ENCODE results near the gene PRAF2.

Gene PRAF2

DNA sequence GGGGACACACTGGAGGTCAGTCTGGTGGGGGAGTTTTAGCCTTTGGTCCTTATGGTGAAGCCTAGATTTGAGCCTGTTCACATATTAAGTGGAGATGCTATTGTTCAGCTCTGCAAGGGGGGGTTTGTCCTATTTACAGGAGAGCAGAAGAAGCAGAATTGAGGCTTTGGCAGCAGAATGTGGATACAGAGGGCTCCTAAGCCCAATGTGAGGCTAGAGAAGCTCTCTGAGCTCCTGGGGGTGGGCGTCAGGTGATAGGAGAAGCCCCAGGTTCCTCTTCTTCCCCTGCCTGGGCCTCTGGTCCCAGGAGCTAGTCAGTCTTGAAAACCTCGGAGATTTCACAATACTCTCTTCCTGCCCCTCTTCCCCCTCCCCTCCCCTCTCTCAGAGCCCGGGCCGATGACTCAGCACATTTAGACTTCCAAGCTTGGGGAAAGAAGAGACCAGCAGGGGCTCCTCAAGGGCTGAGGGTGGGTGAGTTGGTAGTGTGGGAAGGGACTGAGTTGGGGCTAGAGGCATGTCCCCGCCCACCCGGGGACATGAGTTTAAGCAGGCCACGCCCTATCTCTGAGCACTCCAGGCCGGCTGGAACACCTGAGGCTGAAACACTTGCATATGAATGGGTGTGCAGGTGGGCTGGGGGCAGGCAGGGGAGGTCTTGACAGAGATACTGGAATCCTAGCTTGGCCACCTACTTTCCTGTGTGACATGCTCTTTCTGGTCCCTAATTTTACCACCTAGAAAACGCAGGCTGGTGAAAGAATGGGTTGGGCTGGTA is 34.0 kb downstream of the PRAF2 start:
- H3K4me3 ChIP-seq (ENCODE audit: low read depth, low read length), result peak overlapping the region; percentile 0
- TF ChIP-seq, protein P1, sequence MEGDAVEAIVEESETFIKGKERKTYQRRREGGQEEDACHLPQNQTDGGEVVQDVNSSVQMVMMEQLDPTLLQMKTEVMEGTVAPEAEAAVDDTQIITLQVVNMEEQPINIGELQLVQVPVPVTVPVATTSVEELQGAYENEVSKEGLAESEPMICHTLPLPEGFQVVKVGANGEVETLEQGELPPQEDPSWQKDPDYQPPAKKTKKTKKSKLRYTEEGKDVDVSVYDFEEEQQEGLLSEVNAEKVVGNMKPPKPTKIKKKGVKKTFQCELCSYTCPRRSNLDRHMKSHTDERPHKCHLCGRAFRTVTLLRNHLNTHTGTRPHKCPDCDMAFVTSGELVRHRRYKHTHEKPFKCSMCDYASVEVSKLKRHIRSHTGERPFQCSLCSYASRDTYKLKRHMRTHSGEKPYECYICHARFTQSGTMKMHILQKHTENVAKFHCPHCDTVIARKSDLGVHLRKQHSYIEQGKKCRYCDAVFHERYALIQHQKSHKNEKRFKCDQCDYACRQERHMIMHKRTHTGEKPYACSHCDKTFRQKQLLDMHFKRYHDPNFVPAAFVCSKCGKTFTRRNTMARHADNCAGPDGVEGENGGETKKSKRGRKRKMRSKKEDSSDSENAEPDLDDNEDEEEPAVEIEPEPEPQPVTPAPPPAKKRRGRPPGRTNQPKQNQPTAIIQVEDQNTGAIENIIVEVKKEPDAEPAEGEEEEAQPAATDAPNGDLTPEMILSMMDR (IDR thresholded peaks at IDR 0.05; ENCODE audit: borderline replicate concordance, insufficient read depth, low read depth, low read length), result no peak

DNA sequence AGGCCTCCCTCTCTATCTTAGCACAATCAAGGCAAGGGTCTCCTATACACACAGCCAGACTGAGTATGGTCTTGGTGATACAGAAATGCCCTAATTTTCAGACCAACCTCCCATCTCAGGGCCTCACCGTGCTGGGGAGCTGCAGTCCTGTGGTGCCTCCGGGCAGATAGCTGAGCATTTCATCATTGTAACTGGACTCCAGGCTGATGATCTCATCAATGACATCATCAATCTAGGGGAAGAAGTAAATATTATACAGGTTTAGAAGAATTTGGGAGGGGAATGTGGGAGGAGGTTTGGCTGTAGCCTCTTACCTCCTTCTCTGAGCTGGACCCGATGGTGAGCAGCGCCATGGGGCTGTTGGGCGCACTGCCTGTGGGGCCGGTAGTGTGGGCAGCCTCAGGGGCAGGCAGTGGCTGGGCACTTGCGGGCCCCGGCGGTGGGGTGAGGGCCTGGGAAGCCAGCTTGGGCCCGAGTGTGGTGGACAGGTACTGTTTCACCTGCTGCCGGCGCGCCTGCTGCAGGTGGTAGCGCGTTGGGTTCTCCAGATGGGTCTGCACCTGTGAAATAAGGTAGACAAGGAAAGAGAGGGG is 35.8 kb downstream of the PRAF2 start:
- no peak overlapping the region for H3K4me3 ChIP-seq (ENCODE audit: low read depth, low read length)
- TF ChIP-seq, protein P1 (IDR thresholded peaks at IDR 0.05; ENCODE audit: borderline replicate concordance, insufficient read depth, low read depth, low read length), result no peak

DNA sequence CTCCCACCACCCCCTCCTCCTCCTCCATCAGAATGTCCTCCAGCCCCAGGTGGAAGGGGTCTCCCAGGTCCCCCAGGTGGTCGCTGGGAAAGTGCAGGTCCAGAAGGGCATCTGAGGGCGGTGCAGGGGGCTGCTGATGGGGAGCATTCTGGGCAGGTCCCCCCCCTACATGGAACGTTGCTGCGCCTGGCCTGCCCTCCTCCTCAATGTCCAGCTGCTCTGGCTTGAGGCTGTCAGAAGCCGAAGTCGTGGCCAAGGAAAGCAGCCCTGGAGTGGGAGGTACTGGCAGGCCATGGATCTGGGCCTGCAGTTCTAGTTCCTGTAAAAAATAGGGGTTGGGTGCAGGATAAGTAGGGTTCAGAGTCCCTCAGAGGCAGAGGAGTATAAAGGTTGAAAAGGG is 43.5 kb downstream of the PRAF2 start:
- TF ChIP-seq, protein P1 (IDR thresholded peaks at IDR 0.05; ENCODE audit: borderline replicate concordance, insufficient read depth, low read depth, low read length), result no peak
- H3K4me3 ChIP-seq (ENCODE audit: low read depth, low read length), result no peak overlapping the region

DNA sequence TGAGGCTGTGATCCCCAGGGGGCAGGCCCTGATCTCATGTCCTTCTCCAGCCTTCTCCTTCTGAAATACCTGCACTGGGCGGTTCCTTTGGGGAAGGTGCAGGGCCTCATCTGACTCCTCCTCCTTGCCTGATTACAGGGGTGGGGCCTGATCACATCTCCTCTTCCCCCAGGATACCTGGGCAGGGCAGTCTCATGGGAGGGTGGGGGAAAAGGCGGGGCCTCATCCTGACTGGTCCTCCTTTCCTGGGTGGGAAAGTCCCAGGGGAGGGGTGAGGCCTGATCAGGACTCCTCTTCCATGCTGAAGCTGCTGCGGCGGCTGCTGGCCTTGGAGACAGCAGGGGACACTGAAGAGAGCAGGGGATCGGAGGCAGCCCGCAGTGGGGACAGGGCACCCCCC is 43.9 kb downstream of the PRAF2 start:
- H3K4me3 ChIP-seq (ENCODE audit: low read depth, low read length), result no peak overlapping the region
- TF ChIP-seq, protein P1 (IDR thresholded peaks at IDR 0.05; ENCODE audit: borderline replicate concordance, insufficient read depth, low read depth, low read length), result no peak

Measured in GM12875 (cell line).